GM12801 (cell line): ENCODE measurements around the gene PIGB.

Experiments
- CTCF ChIP-seq: IDR thresholded peaks from one replicate; pipeline ENCODE4 v1.5.1; 2011; ENCODE audit warnings: control low read depth; ENCODE audit not compliant: insufficient read length; ENCODE audit errors: extremely low read depth

Gene PIGB

GRCh38 chr15:55394694-55395093 is 75.7 kb downstream of the PIGB start:
- TF ChIP-seq CTCF = no peak

- no peak for TF ChIP-seq CTCF
Measured at GRCh38 chr15:55398243-55398642, 79.2 kb downstream of the PIGB start.

- TF ChIP-seq CTCF = no peak
Measured at GRCh38 chr15:55401786-55402246, 82.8 kb downstream of the PIGB start.

GRCh38 chr15:55402707-55403106 is 83.7 kb downstream of the PIGB start:
- no peak for TF ChIP-seq CTCF

- TF ChIP-seq CTCF = no peak
Measured at GRCh38 chr15:55403531-55403930, 84.5 kb downstream of the PIGB start.
